A549 (cell line): Measurements from ENCODE around the gene RASGRP1. TPM values are rescaled to one million over a fixed set of nuclear protein-coding genes. Genes with fewer than 3 reads are reported as not detected.

Experiments used
- ATAC-seq, 2 experiments: fragments of 200-7000 bp in 1 of 2; fragments of >200 bp in 1 of 2; cut with Nextera tagmentation in 1 of 2; cut with Tn5 transposase in 1 of 2; 3 replicates each; pipeline versions ENCODE4 v1.8.0 to v1.9.1; 2018 to 2020; ENCODE audit warnings: mild to moderate bottlenecking in 1 of 2, moderate library complexity in 1 of 2
- CTCF ChIA-PET: fragments of 300-600 bp; sonication (Branson Sonifier 250); formaldehyde crosslinking; extraction: SDS; loops from one replicate; lab custom pipeline; 2021; ENCODE audit warnings: antibody characterized with exemption, inconsistent platforms; lab: Yijun Ruan, JAX
- POLR2A ChIA-PET: fragments of 350-600 bp; formaldehyde crosslinking; extraction: SDS; loops from one replicate; lab custom pipeline; 2021; ENCODE audit warnings: antibody characterized with exemption, inconsistent platforms; lab: Yijun Ruan, JAX
- DNase-seq, 2 experiments: peaks; one replicate each; pipeline versions ENCODE4 v3.0.0 to v3.0.0-alpha.2; 2011 to 2016; ENCODE audit warnings: low read depth in 1 of 2, low spot score in 1 of 2
- FAIRE-seq: peaks from 2 replicates; lab custom pipeline; 2011; peaks lifted over from hg19 to GRCh38; lab: Jason Lieb, UNC
- H3K27ac ChIP-seq, 2 experiments: fragments of >200 bp; sonication (Bioruptor Twin); formaldehyde crosslinking; 3 replicates each; pipeline ENCODE4 v1.5.1; 2016 to 2017
- H3K4me1 ChIP-seq: fragments of >200 bp; sonication (Bioruptor Twin); formaldehyde crosslinking; 3 replicates; pipeline ENCODE4 v1.6.1; 2016
- H3K4me2 ChIP-seq: fragments of >200 bp; sonication (Bioruptor Twin); formaldehyde crosslinking; 3 replicates; pipeline ENCODE4 v1.6.1; 2016
- H3K4me3 ChIP-seq: fragments of >200 bp; sonication (Bioruptor Twin); formaldehyde crosslinking; 3 replicates; pipeline ENCODE4 v1.5.1; 2016
- H3K9me3 ChIP-seq: fragments of >200 bp; sonication (Bioruptor Twin); formaldehyde crosslinking; 3 replicates; pipeline ENCODE4 v1.6.1; 2016
- BHLHE40 ChIP-seq: IDR thresholded peaks from 2 replicates; pipeline ENCODE4 v1.6.1; 2012; ENCODE audit warnings: low read depth, low read length, inconsistent platforms
- CBX8 ChIP-seq: fragments of 200-600 bp; sonication (generic); IDR thresholded peaks from 2 replicates; pipeline ENCODE4 v1.6.1; 2016
- CTCF ChIP-seq: fragments of >200 bp; sonication (Bioruptor Twin); formaldehyde crosslinking; IDR thresholded peaks from 3 replicates; pipeline ENCODE4 v1.5.1; 2016
- E2F6 ChIP-seq: IDR thresholded peaks from 2 replicates; pipeline ENCODE4 v1.6.1; 2012; ENCODE audit warnings: low read depth, borderline replicate concordance
- EP300 ChIP-seq, 2 experiments: fragments of >200 bp; sonication (Bioruptor Twin); formaldehyde crosslinking; IDR thresholded peaks; 2 replicates in 1 of 2; 3 replicates in 1 of 2; pipeline ENCODE4 v1.6.1; 2016 to 2017
- ESRRA ChIP-seq: fragments of 150-350 bp; IDR thresholded peaks from 2 replicates; pipeline ENCODE4 v1.6.1; 2014; ENCODE audit warnings: mild to moderate bottlenecking, low read length, borderline replicate concordance
- HMGXB4 ChIP-seq: fragments of 250-450 bp; sonication (Bioruptor Pico); IDR thresholded peaks from 2 replicates; pipeline ENCODE4 v1.5.0; 2021; ENCODE audit warnings: mild to moderate bottlenecking, moderate library complexity, borderline replicate concordance
- JUN ChIP-seq, 2 experiments: fragments of >200 bp; sonication (Bioruptor Twin); formaldehyde crosslinking; IDR thresholded peaks; 2 replicates in 1 of 2; 3 replicates in 1 of 2; pipeline ENCODE4 v1.6.1; 2016 to 2017
- JUNB ChIP-seq: fragments of >200 bp; sonication (Bioruptor Twin); formaldehyde crosslinking; IDR thresholded peaks from 2 replicates; pipeline ENCODE4 v1.6.1; 2016
- KDM5A ChIP-seq: fragments of 200-600 bp; sonication (generic); IDR thresholded peaks from 2 replicates; pipeline ENCODE4 v1.6.1; 2016; ENCODE audit warnings: antibody characterized with exemption, mild to moderate bottlenecking
- MAFK ChIP-seq: fragments of 450-650 bp; IDR thresholded peaks from 2 replicates; pipeline ENCODE4 v1.6.1; 2014; ENCODE audit not compliant: partially characterized antibody
- MAX ChIP-seq: IDR thresholded peaks from 2 replicates; pipeline ENCODE4 v1.6.1; 2012
- POLR2AphosphoS2 ChIP-seq: conservative IDR thresholded peaks from 2 replicates; pipeline ENCODE4 v1.6.1; 2012; ENCODE audit warnings: low read length, improper control_type of control experiment, inconsistent platforms
- RCOR1 ChIP-seq: fragments of 150-350 bp; IDR thresholded peaks from 2 replicates; pipeline ENCODE4 v1.6.1; 2014; ENCODE audit warnings: antibody characterized with exemption, low read length, low read depth
- RFX5 ChIP-seq: fragments of 450-650 bp; IDR thresholded peaks from 2 replicates; pipeline ENCODE4 v1.7.1; 2014; ENCODE audit warnings: antibody characterized with exemption, mild to moderate bottlenecking, moderate library complexity
- TP53 ChIP-seq: fragments of 250-450 bp; sonication (Bioruptor Pico); IDR thresholded peaks from 2 replicates; pipeline ENCODE4 v1.5.0; 2021; ENCODE audit warnings: mild to moderate bottlenecking, moderate library complexity
- USF2 ChIP-seq: fragments of 450-650 bp; IDR thresholded peaks from 2 replicates; pipeline ENCODE4 v1.6.1; 2014; ENCODE audit warnings: antibody characterized with exemption
- WGBS: methylation state at CpG from one replicate; pipeline ENCODE4 v1.1.6; 2017; ENCODE audit errors: missing lambda C conversion rate; 5-methylcytosine and 5-hydroxymethylcytosine counted together
- polyA minus RNA-seq: library from RNA; depleted of rRNA, polyadenylated mRNA; stranded (reverse); fragments of >200 nt; gene quantifications from 2 replicates; pipeline ENCODE4 v1.2.3, GENCODE V29; 2011; rRNA and poly(A)+ RNA removed
- polyA plus RNA-seq, 4 experiments: library from polyadenylated mRNA; depleted of rRNA in 3 of 4; stranded (reverse); fragments of >200 nt; fragmentation: RNase III in 1 of 4; extraction: RNeasy Plus Mini Kit Qiagen cat#74134 plus additional on column Dnase treatment in 1 of 4; gene quantifications; 2 replicates in 3 of 4; 3 replicates in 1 of 4; pipeline ENCODE4 v1.2.3, GENCODE V29; 2011 to 2017

RASGRP1 gene
- polyA plus RNA-seq (2011; rRNA removed) (1.2 and 1.3 TPM in 2 replicates), polyA plus RNA-seq (2017; fragmentation: RNase III; extraction: RNeasy Plus Mini Kit Qiagen cat#74134 plus additional on column Dnase treatment) (0.70 to 0.92 TPM (median 0.71 TPM) in 3 replicates), polyA minus RNA-seq (2.0 and 2.5 TPM in 2 replicates)
- polyA plus RNA-seq (2012; cell fraction: cytosol; rRNA removed), result 0.25 and 0.29 TPM in 2 replicates
- 0.26 and 0.30 TPM in 2 replicates for polyA plus RNA-seq (2012; cell fraction: nucleus; rRNA removed)

- POLR2A ChIA-PET, result interaction anchor here (1.0 to 1.5 kb wide), 3 partner anchors 83 to 312 kb away, joined by 3 to 5 read pairs (median 3); partner anchors contain the start of genes FAM98B and SPRED1
These were observed at the start of gene RASGRP1 for GRCh38 chr15:38564557-38565286. TSS of gene RASGRP1 (minus strand) at chr15:38564814. CDS start at chr15:38564628, 186 bp downstream.

GRCh38 chr15:38613085-38613484 is 48.5 kb upstream of the RASGRP1 start:
- Histone ChIP-seq H3K4me2 (no peak overlapping the region), H3K27ac (no peak overlapping the region), H3K4me1 (no peaks in the 10 kb centered on the region), H3K4me3 (no peak overlapping the region), H3K9me3 (no peaks in the 10 kb centered on the region)
- TF ChIP-seq HMGXB4 (CRISPR knock-in tag) (no peak), TP53 (CRISPR knock-in tag) (no peak), RFX5 (no peak), EP300 (IDR thresholded peaks at IDR 0.05) (no peak), JUN (IDR thresholded peaks at IDR 0.05) (no peak), CBX8 (no peak), RCOR1 (no peak), E2F6 (no peak)
- ChIA-PET POLR2A (no interaction called here), CTCF (interaction anchor here (1.0 to 2.8 kb wide), 3 partner anchors 14 to 49 kb away, joined by 3 to 11 read pairs (median 4); partner anchors contain the start of gene RASGRP1)
- ATAC-seq (no peak), DNase-seq (no peak), FAIRE-seq (no peak)
- WGBS, result 37% methylated on average over 3 of the region's 3 CpGs

More at GRCh38 chr15:38564557-38565286, at the start of gene RASGRP1:
- DNase-seq, result peak; percentile 18 to 46
- H3K9me3 ChIP-seq, result no peaks in the 10 kb centered on the region
- H3K27ac ChIP-seq, result peak within 1 kb of the TSS; percentile 58 to 86; a peak in 5 of 6 replicates
- TF ChIP-seq MAX, result peak; percentile 36; the same call in 1 of the 2 replicates
- TF ChIP-seq CTCF, result no peak; the same call in 2 of the 3 replicates
- TF ChIP-seq, all 56 proteins: peak for 1
- Histone ChIP-seq H3K4me1 (no peaks in the 10 kb centered on the region), H3K4me3 (peak within 1 kb of the TSS; percentile 60), H3K4me2 (peak within 1 kb of the TSS; percentile 82)
- ATAC-seq (peak; percentile 83 to 91), FAIRE-seq (no peak)
- CTCF ChIA-PET, result interaction anchor here (0.5 to 3.2 kb wide), 53 partner anchors 9 to 158 kb away, joined by 3 to 40 read pairs (median 5); partner anchors contain the start of gene FAM98B
- 0% methylated on average over 2 of the region's 85 CpGs for WGBS

GRCh38 chr15:38612159-38612863 is 47.7 kb upstream of the RASGRP1 start:
- no peak overlapping the region for H3K27ac ChIP-seq
- POLR2A ChIA-PET, result no interaction called here
- TF ChIP-seq RCOR1 (no peak), KDM5A (no peak), POLR2AphosphoS2 (no peak), MAFK (peak; percentile 41), USF2 (no peak), HMGXB4 (CRISPR knock-in tag) (no peak), BHLHE40 (no peak), ESRRA (no peak), JUNB (no peak)
- TF ChIP-seq, all 56 proteins: peak for 1
- WGBS, result 52% methylated on average over 6 of the region's 6 CpGs
- DNase-seq (no peak), ATAC-seq (no peak), FAIRE-seq (no peak)
- no peak overlapping the region for H3K4me3 ChIP-seq
- H3K9me3 ChIP-seq, result no peaks in the 10 kb centered on the region
- CTCF ChIA-PET, result interaction anchor here (1.5 to 2.8 kb wide), 3 partner anchors 13 to 72 kb away, joined by 4 to 11 read pairs (median 5); partner anchors contain the start of gene RASGRP1
- no peak overlapping the region for H3K4me2 ChIP-seq
- H3K4me1 ChIP-seq, result no peaks in the 10 kb centered on the region
